Vagina (tissue), 2 donors: ENCODE data around the gene WWOX. TPM values are rescaled to one million over a fixed set of nuclear protein-coding genes. Genes with fewer than 3 reads are reported as not detected.

Experiments
- DNase-seq, 2 donors: peaks; one replicate each; pipeline ENCODE4 v3.0.0-alpha.2; 2017; ENCODE audit errors: extremely low spot score in 2 of 2
- H3K27ac ChIP-seq: fragments of 200-600 bp; sonication (generic); one replicate; pipeline ENCODE4 v1.5.1; 2019
- H3K27me3 ChIP-seq: fragments of 200-600 bp; sonication (generic); one replicate; pipeline ENCODE4 v1.5.1; 2019
- H3K36me3 ChIP-seq, 2 donors: fragments of 200-600 bp; sonication (generic); one replicate each; pipeline ENCODE4 v1.5.1; 2017 to 2019
- H3K4me1 ChIP-seq: fragments of 200-600 bp; sonication (generic); one replicate; pipeline ENCODE4 v1.5.1; 2019
- H3K4me3 ChIP-seq, 2 donors: fragments of 200-600 bp; sonication (generic); 1 replicate in 1 of 2; 2 replicates in 1 of 2; pipeline ENCODE4 v1.5.1; 2016 to 2019
- H3K9me3 ChIP-seq: fragments of 200-600 bp; sonication (generic); one replicate; pipeline ENCODE4 v1.5.1; 2019
- POLR2A ChIP-seq, 2 donors: fragments of 450-650 bp; IDR thresholded peaks; one replicate each; pipeline ENCODE4 v1.6.1; 2017; ENCODE audit warnings: antibody characterized with exemption in 2 of 2, mild to moderate bottlenecking in 2 of 2, moderate library complexity in 2 of 2
- POLR2AphosphoS5 ChIP-seq, 2 donors: sonication (generic); formaldehyde crosslinking; IDR thresholded peaks; one replicate each; pipeline ENCODE4 v1.9.0; 2017; ENCODE audit warnings: antibody characterized with exemption in 2 of 2, mild to moderate bottlenecking in 2 of 2, low read depth in 1 of 2; ENCODE audit not compliant: insufficient read depth in 1 of 2
- intact Hi-C: fragments of 100-400 bp; cut with DNase I; formaldehyde crosslinking; loops from one replicate; pipeline ENCODE4 v1.15.1; 2023
- total RNA-seq: library from RNA; depleted of rRNA; stranded (reverse); fragments of >200 nt; gene quantifications from one replicate; pipeline ENCODE4 v1.2.3, GENCODE V29; 2016
- TF ChIP-seq, protein P1 (sequence below), 3 experiments: fragments of 450-650 bp in 2 of 3; fragments of 200-600 bp in 1 of 3; sonication (generic) in 1 of 3; IDR thresholded peaks; one replicate each; pipeline ENCODE4 v1.5.1; 2017 to 2019; ENCODE audit warnings: antibody characterized with exemption in 3 of 3, mild to moderate bottlenecking in 2 of 3, moderate library complexity in 2 of 3

WWOX gene
- total RNA-seq, 1 donor from 2014 or later = 33.1 TPM

DNA sequence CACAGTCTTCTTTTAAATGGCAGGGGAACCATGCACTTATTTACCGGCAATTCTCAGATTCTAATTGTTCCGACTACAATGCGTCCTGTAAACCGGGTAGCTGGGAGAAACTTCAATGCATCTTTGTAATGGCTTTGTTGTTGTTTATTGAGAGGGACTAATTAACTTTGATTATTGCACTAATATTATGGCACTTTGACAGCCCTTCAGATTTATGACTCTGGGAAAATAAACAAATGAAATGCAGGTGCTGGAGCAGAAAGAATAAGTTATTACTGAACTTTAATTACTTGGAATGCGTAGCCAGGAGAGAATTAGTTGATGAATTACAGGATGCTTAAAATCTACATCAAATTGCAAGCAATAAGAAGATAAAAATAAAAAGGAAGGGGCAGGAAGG lies 77.0 kb downstream of the WWOX start:
- TF ChIP-seq, protein P1, sequence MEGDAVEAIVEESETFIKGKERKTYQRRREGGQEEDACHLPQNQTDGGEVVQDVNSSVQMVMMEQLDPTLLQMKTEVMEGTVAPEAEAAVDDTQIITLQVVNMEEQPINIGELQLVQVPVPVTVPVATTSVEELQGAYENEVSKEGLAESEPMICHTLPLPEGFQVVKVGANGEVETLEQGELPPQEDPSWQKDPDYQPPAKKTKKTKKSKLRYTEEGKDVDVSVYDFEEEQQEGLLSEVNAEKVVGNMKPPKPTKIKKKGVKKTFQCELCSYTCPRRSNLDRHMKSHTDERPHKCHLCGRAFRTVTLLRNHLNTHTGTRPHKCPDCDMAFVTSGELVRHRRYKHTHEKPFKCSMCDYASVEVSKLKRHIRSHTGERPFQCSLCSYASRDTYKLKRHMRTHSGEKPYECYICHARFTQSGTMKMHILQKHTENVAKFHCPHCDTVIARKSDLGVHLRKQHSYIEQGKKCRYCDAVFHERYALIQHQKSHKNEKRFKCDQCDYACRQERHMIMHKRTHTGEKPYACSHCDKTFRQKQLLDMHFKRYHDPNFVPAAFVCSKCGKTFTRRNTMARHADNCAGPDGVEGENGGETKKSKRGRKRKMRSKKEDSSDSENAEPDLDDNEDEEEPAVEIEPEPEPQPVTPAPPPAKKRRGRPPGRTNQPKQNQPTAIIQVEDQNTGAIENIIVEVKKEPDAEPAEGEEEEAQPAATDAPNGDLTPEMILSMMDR (IDR thresholded peaks at IDR 0.05) = no peak
- TF ChIP-seq POLR2A (IDR thresholded peaks at IDR 0.05) (no peak), POLR2AphosphoS5 (IDR thresholded peaks at IDR 0.05; ENCODE audit: insufficient read depth in 1 of 2, low read depth in 1 of 2) (no peak)
- H3K27ac ChIP-seq = no peak overlapping the region
- H3K9me3 ChIP-seq = no peaks in the 10 kb centered on the region
- no peak overlapping the region for H3K4me3 ChIP-seq
- intact Hi-C loops = no loop called here
- H3K36me3 ChIP-seq = no peaks in the 10 kb centered on the region
- no peaks in the 10 kb centered on the region for H3K4me1 ChIP-seq
- no peak for DNase-seq
- H3K27me3 ChIP-seq = no peaks in the 10 kb centered on the region

DNA sequence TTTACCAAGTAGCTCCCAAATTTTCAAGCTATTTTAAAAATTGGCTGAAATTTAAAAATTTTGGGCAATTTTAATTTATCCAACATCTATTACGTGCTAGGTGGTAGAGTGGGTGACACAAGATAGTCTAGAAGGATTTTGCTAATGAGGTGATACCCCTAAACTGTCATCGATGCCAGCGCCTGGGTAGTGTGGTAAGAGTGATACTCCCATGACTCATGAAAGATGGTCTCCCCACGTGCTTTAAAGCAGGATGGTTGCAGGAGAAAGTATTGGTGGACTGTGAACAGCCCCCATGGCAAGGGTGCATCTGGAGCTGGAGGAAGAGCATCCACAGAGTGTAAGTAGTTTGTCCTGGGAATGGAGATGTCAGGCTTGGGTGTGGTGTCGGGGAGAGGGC lies 77.8 kb downstream of the WWOX start:
- Histone ChIP-seq H3K36me3 (no peaks in the 10 kb centered on the region), H3K27me3 (no peaks in the 10 kb centered on the region), H3K27ac (no peak overlapping the region), H3K4me3 (no peak overlapping the region), H3K4me1 (no peaks in the 10 kb centered on the region), H3K9me3 (no peaks in the 10 kb centered on the region)
- DNase-seq = no peak
- intact Hi-C loops = no loop called here
- TF ChIP-seq POLR2A (IDR thresholded peaks at IDR 0.05) = no peak
- TF ChIP-seq POLR2AphosphoS5 (IDR thresholded peaks at IDR 0.05; ENCODE audit: insufficient read depth in 1 of 2, low read depth in 1 of 2) = no peak
- TF ChIP-seq, protein P1 (IDR thresholded peaks at IDR 0.05) = no peak

DNA sequence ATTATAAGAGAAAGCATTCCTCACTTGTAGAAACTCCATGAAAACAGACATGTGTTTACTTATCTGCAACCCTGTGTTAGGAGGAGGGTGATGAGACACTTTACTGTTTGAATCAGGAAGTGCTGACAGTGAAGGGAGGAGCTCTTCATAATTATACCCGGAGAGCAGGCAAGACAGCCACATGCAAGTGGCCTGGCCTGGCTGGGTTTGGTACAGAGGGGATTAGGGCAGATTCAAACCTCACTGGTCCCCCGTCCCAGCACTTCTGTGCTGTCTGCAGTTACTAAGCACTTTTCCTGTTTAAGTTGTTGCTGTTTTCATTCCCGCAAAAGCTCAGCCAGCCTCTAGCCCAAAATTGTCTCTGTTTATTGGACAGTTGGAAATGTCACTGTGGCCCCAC lies 78.5 kb downstream of the WWOX start:
- DNase-seq = no peak
- no peaks in the 10 kb centered on the region for H3K4me1 ChIP-seq
- no peak for TF ChIP-seq POLR2AphosphoS5 (IDR thresholded peaks at IDR 0.05; ENCODE audit: insufficient read depth in 1 of 2, low read depth in 1 of 2)
- TF ChIP-seq, protein P1 (IDR thresholded peaks at IDR 0.05) = no peak
- no peak for TF ChIP-seq POLR2A (IDR thresholded peaks at IDR 0.05)
- intact Hi-C loops = no loop called here
- H3K4me3 ChIP-seq = no peak overlapping the region
- no peaks in the 10 kb centered on the region for H3K9me3 ChIP-seq
- H3K36me3 ChIP-seq = no peaks in the 10 kb centered on the region
- H3K27me3 ChIP-seq = no peaks in the 10 kb centered on the region
- no peak overlapping the region for H3K27ac ChIP-seq

DNA sequence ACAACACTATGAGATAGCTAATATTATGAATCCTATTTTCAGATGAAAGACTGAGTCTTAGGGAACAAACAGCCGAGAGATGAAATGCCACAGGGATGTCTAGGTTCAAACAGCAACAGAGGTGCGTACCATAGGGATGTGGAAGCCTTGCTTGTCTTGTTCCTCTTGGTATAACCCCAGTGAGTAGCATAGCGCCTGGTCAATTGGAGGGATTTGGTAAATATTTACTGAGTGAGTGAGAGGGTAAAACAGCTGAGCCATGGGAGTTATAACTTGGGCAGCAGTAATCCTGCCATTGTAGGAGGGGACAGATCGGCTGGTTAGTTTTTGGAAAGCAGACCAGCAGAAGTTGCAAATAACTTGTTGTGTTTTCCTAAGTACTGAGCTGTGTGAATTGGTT lies 80.2 kb downstream of the WWOX start:
- Histone ChIP-seq H3K27ac (no peak overlapping the region), H3K9me3 (no peaks in the 10 kb centered on the region), H3K4me1 (peaks cover 13% of the 10 kb centered on the region), H3K4me3 (no peak overlapping the region), H3K27me3 (no peaks in the 10 kb centered on the region), H3K36me3 (no peaks in the 10 kb centered on the region)
- TF ChIP-seq, protein P1 (IDR thresholded peaks at IDR 0.05) = no peak
- TF ChIP-seq POLR2AphosphoS5 (IDR thresholded peaks at IDR 0.05; ENCODE audit: insufficient read depth in 1 of 2, low read depth in 1 of 2) (no peak), POLR2A (IDR thresholded peaks at IDR 0.05) (no peak)
- intact Hi-C loops = no loop called here
- DNase-seq = no peak

DNA sequence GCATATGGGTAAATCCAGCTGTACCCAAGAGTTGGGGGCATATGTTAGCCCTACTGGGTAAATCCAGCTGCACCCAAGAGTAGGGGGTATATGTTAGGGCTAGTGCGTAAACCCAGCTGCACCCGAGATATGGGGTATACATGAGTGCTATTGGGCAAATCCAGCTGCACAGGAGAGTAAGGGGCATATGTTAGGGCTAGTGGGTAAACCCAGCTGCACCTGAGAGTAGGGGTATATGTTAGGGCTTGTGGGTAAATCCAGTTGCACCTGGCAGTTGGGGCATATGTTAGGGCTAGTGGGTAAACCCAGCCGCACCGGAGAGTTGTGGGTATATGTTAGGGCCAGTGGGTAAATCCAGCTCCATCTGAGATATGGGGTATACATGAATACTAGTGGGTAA lies 80.9 kb downstream of the WWOX start:
- Histone ChIP-seq H3K9me3 (no peaks in the 10 kb centered on the region), H3K4me3 (no peak overlapping the region), H3K36me3 (no peaks in the 10 kb centered on the region), H3K27me3 (no peaks in the 10 kb centered on the region), H3K27ac (no peak overlapping the region), H3K4me1 (peaks cover 13% of the 10 kb centered on the region)
- no peak for TF ChIP-seq POLR2AphosphoS5 (IDR thresholded peaks at IDR 0.05; ENCODE audit: insufficient read depth in 1 of 2, low read depth in 1 of 2)
- intact Hi-C loops = no loop called here
- DNase-seq = no peak
